Right renal pelvis (tissue), 4 donors: ENCODE data around the gene METTL27. TPM values are rescaled to one million over a fixed set of nuclear protein-coding genes. Genes with fewer than 3 reads are reported as not detected.
"Not testable (repeated sequence)": the region's sequence is repeated elsewhere in the genome, so short reads cannot be mapped to it uniquely, and the experiment has no call there.

ENCODE experiments used
- DNase-seq, 4 donors: peaks; one replicate each; pipeline ENCODE4 v3.0.0-alpha.2; 2013; ENCODE audit warnings: low read depth in 4 of 4, low spot score in 3 of 4, missing footprints in 1 of 4
- polyA plus RNA-seq, 4 donors: library from polyadenylated mRNA; unstranded; fragments of 120-200 nt; gene quantifications; one replicate each; pipeline ENCODE4 v1.2.1, GENCODE V29; 2013; ENCODE audit not compliant: insufficient read length in 4 of 4

The METTL27 gene
- polyA plus RNA-seq, 4 donors: 6.2 to 10.8 (median 7.9) TPM

- DNase-seq: no peak
Observed at GRCh38 chr7:73839743-73840714, 2.3 kb downstream of the METTL27 start.

GRCh38 chr7:73839290-73839689 is 3.0 kb downstream of the METTL27 start:
- DNase-seq: no peak

GRCh38 chr7:73838642-73839041 is 3.7 kb downstream of the METTL27 start:
- DNase-seq: no peak

- not testable (repeated sequence) for DNase-seq
Observed at GRCh38 chr7:73837167-73837566, 5.1 kb downstream of the METTL27 start.

GRCh38 chr7:73834626-73835191 is 7.6 kb downstream of the METTL27 start:
- no peak for DNase-seq

- DNase-seq: no peak
Observed at GRCh38 chr7:73833251-73833919, 8.9 kb downstream of the METTL27 start.

GRCh38 chr7:73832806-73833205 is 9.5 kb downstream of the METTL27 start:
- no peak for DNase-seq

- no peak for DNase-seq
Observed at GRCh38 chr7:73831834-73832651, 10.3 kb downstream of the METTL27 start.

GRCh38 chr7:73831584-73831833 is 10.8 kb downstream of the METTL27 start:
- DNase-seq: no peak

GRCh38 chr7:73830681-73831583 is 11.4 kb downstream of the METTL27 start, which contains the start of gene CLDN4:
CLDN4 (plus strand) TSS chr7:73830996; CDS start chr7:73831202, 206 bp downstream.
- DNase-seq: no peak

GRCh38 chr7:73829921-73830680 is 12.2 kb downstream of the METTL27 start:
- DNase-seq: no peak

- no peak for DNase-seq
Observed at GRCh38 chr7:73829505-73829904, 12.8 kb downstream of the METTL27 start.

GRCh38 chr7:73828972-73829371 is 13.3 kb downstream of the METTL27 start:
- no peak for DNase-seq

- no peak for DNase-seq
Observed at GRCh38 chr7:73828107-73828803, 14.1 kb downstream of the METTL27 start.

GRCh38 chr7:73827567-73828106 is 14.7 kb downstream of the METTL27 start:
- DNase-seq: no peak

GRCh38 chr7:73824986-73825385 is 17.3 kb downstream of the METTL27 start:
- DNase-seq: no peak

- no peak for DNase-seq
Observed at GRCh38 chr7:73823873-73824592, 18.3 kb downstream of the METTL27 start.
